Spleen (tissue), 11 donors: ENCODE data around the gene FIS1. TPM values are rescaled to one million over a fixed set of nuclear protein-coding genes. Genes with fewer than 3 reads are reported as not detected.
A peak's percentile ranks its signal among the peaks of the same experiment; 100 is the strongest.

Experiments
- DNase-seq: peaks from one replicate; pipeline ENCODE4 v3.0.0-alpha.2; 2020
- H3K27ac ChIP-seq, 8 donors: fragments of 200-600 bp; sonication (generic) in 7 of 8; 1 replicate in 4 of 8; 2 replicates in 4 of 8; pipeline versions ENCODE4 v1.5.0 to v1.8.0; 2016 to 2021; ENCODE audit warnings: inconsistent platforms in 4 of 8, mild to moderate bottlenecking in 4 of 8, moderate library complexity in 1 of 8
- H3K27me3 ChIP-seq, 7 donors: fragments of 200-600 bp; sonication (generic) in 6 of 7; replicated peaks in 1 of 7; 1 replicate in 4 of 7; 2 replicates in 3 of 7; pipeline versions ENCODE4 v1.5.0 to v1.8.0; 2016 to 2021; ENCODE audit warnings: inconsistent platforms in 3 of 7, mild to moderate bottlenecking in 1 of 7
- H3K36me3 ChIP-seq, 6 donors: fragments of 200-600 bp; sonication (generic) in 5 of 6; 1 replicate in 4 of 6; 2 replicates in 2 of 6; pipeline versions ENCODE4 v1.5.0 to v1.8.0; 2016 to 2021; ENCODE audit warnings: inconsistent platforms in 2 of 6
- H3K4me1 ChIP-seq, 6 donors: fragments of 200-600 bp; sonication (generic) in 5 of 6; 1 replicate in 3 of 6; 2 replicates in 3 of 6; pipeline versions ENCODE4 v1.5.0 to v1.8.0; 2016 to 2021; ENCODE audit warnings: inconsistent platforms in 3 of 6
- H3K4me3 ChIP-seq, 8 donors: fragments of 200-600 bp; sonication (generic) in 7 of 8; 1 replicate in 4 of 8; 2 replicates in 4 of 8; pipeline versions ENCODE4 v1.5.0 to v1.8.0; 2016 to 2021; ENCODE audit warnings: inconsistent platforms in 4 of 8, mild to moderate bottlenecking in 4 of 8, moderate library complexity in 2 of 8
- H3K9me3 ChIP-seq, 8 donors: fragments of 200-600 bp; sonication (generic) in 7 of 8; 1 replicate in 4 of 8; 2 replicates in 4 of 8; pipeline versions ENCODE4 v1.5.0 to v1.8.0; 2016 to 2021; ENCODE audit warnings: inconsistent platforms in 4 of 8
- CTCF ChIP-seq, 11 experiments: fragments of 200-600 bp in 7 of 11; fragments of 450-650 bp in 4 of 11; sonication (generic) in 4 of 11; IDR thresholded peaks in 8 of 11; conservative IDR thresholded peaks in 3 of 11; 1 replicate in 7 of 11; 2 replicates in 4 of 11; pipeline versions ENCODE4 v1.4.0 to v1.8.0; 2016 to 2021; ENCODE audit warnings: antibody characterized with exemption in 11 of 11, inconsistent platforms in 4 of 11, mild to moderate bottlenecking in 1 of 11
- POLR2A ChIP-seq, 3 donors: fragments of 450-650 bp; IDR thresholded peaks; one replicate each; pipeline ENCODE4 v1.5.1; 2017; ENCODE audit warnings: antibody characterized with exemption in 3 of 3, mild to moderate bottlenecking in 1 of 3
- POLR2AphosphoS5 ChIP-seq, 3 donors: sonication (generic); formaldehyde crosslinking; IDR thresholded peaks; one replicate each; pipeline ENCODE4 v1.5.1; 2017; ENCODE audit warnings: antibody characterized with exemption in 3 of 3
- WGBS, 5 donors: extraction: QIAGEN DNeasy Blood & Tissue Kit in 3 of 5; methylation state at CpG; one replicate each; pipeline versions ENCODE4 v1.1.5 to v1.1.7; 2013 to 2018; 5-methylcytosine and 5-hydroxymethylcytosine counted together
- intact Hi-C: fragments of 100-400 bp; cut with DNase I; formaldehyde crosslinking; loops from one replicate; pipeline ENCODE4 v1.15.0; 2023; ENCODE audit warnings: low total_unique reads
- polyA plus RNA-seq, 3 donors: library from polyadenylated mRNA; stranded (reverse); fragments of 200-250 nt; gene quantifications; one replicate each; pipeline ENCODE4 v1.2.1, GENCODE V29; 2013
- total RNA-seq, 7 donors: library from RNA; depleted of rRNA in 3 of 7; stranded (reverse); fragments of >200 nt in 3 of 7; fragmentation: NEBNext Ultra II Directional in 4 of 7; extraction: Animal tissue kit (Norgen Biotek cat#: 25700) in 4 of 7; gene quantifications; one replicate each; pipeline versions ENCODE4 v1.1.0 to v1.2.1, GENCODE V29; 2016 to 2021
- donor health status: healthy with polysubstance abuse.
- donor health status: DM: no; HTN: no; CAD: no; lungs with moderate emphysema.
- donor health status: DM: no; HTN: no; CAD: no.
- donor health status: Bipolar disorder and iron deficiency.
- donor health status: healthy.
- donor health status: DM: no; HTN: no; CAD: no.
- donor health status: DM: yes; HTN: yes; CAD: no.

Gene FIS1
- total and polyA plus RNA-seq, 10 donors = 130 to 250 (median 179) TPM

DNA sequence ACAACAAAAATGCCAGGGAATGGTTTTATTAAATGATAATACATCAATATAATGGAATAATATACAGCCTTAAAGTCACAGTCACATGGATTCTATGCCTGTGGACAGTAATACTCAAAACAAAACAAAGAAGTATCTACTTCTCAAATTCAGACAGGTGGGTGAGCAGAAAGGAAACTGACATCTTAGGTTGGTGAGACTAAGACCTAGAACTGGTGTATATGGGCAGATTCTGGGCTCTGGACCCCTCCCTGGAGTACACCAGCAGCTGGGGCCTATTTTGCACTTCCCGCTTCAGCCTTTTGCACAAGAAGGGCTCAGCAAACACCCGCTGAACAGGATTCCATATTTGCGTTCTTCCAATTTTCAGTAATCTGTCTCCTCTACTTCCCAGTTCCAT is 5.4 kb upstream of the FIS1 start:
- WGBS, 5 donors = 83 to 90% (median 84%) methylated on average over 3 of the region's 3 CpGs
- DNase-seq = no peak
- intact Hi-C loops = no loop called here

GRCh38 chr7:101248276-101248675 is 3.4 kb upstream of the FIS1 start:
- intact Hi-C loops = no loop called here
- peaks cover 31 to 82% (median 59%) of the 10 kb centered on the region in 6 donors for H3K4me1 ChIP-seq
- DNase-seq = no peak
- no peaks in the 10 kb centered on the region for H3K9me3 ChIP-seq
- no peak overlapping the region for H3K4me3 ChIP-seq
- H3K36me3 ChIP-seq = peaks cover 0 to 48% (median 11%) of the 10 kb centered on the region in 6 donors
- no peak overlapping the region for H3K27ac ChIP-seq
- H3K27me3 ChIP-seq = no peaks in the 10 kb centered on the region
- TF ChIP-seq CTCF (IDR thresholded peaks at IDR 0.05 in 8 of 11, conservative IDR thresholded peaks at IDR 0.05 in 3 of 11) (no peak), POLR2AphosphoS5 (IDR thresholded peaks at IDR 0.05) (no peak), POLR2A (IDR thresholded peaks at IDR 0.05) (no peak)
- WGBS, 5 donors = 97 to 98% (median 97%) methylated on average over 5 of the region's 5 CpGs

More for the DNA sequence above, 5.4 kb upstream of the FIS1 start:
- peaks cover 21 to 66% (median 45%) of the 10 kb centered on the region in 6 donors for H3K4me1 ChIP-seq
- TF ChIP-seq POLR2A (IDR thresholded peaks at IDR 0.05) (no peak), POLR2AphosphoS5 (IDR thresholded peaks at IDR 0.05) (no peak), CTCF (IDR thresholded peaks at IDR 0.05 in 8 of 11, conservative IDR thresholded peaks at IDR 0.05 in 3 of 11) (no peak)
- no peaks in the 10 kb centered on the region for H3K9me3 ChIP-seq
- peaks cover 0 to 44% (median 11%) of the 10 kb centered on the region in 6 donors for H3K36me3 ChIP-seq
- no peak overlapping the region for H3K27ac ChIP-seq
- no peaks in the 10 kb centered on the region for H3K27me3 ChIP-seq
- peak overlapping the region in 2 of 8 donors; percentile 74 to 81 for H3K4me3 ChIP-seq

GRCh38 chr7:101245147-101245668 is 327 bp upstream of the FIS1 start:
- WGBS, 5 donors = 27 to 37% (median 32%) methylated on average over 29 to 32 of the region's 32 CpGs
- TF ChIP-seq POLR2AphosphoS5 (IDR thresholded peaks at IDR 0.05) (no peak), POLR2A (IDR thresholded peaks at IDR 0.05) (no peak), CTCF (IDR thresholded peaks at IDR 0.05 in 8 of 11, conservative IDR thresholded peaks at IDR 0.05 in 3 of 11) (no peak)
- intact Hi-C loops = no loop called here
- Histone ChIP-seq H3K27ac (peak overlapping the region; percentile 91 to 99 (median 98)), H3K4me1 (peaks cover 28 to 89% (median 62%) of the 10 kb centered on the region in 6 donors), H3K9me3 (no peaks in the 10 kb centered on the region), H3K36me3 (peaks cover 0 to 64% (median 17%) of the 10 kb centered on the region in 6 donors), H3K4me3 (peak overlapping the region; percentile 70 to 98 (median 81)), H3K27me3 (no peaks in the 10 kb centered on the region)
- DNase-seq = peak; percentile 87

DNA sequence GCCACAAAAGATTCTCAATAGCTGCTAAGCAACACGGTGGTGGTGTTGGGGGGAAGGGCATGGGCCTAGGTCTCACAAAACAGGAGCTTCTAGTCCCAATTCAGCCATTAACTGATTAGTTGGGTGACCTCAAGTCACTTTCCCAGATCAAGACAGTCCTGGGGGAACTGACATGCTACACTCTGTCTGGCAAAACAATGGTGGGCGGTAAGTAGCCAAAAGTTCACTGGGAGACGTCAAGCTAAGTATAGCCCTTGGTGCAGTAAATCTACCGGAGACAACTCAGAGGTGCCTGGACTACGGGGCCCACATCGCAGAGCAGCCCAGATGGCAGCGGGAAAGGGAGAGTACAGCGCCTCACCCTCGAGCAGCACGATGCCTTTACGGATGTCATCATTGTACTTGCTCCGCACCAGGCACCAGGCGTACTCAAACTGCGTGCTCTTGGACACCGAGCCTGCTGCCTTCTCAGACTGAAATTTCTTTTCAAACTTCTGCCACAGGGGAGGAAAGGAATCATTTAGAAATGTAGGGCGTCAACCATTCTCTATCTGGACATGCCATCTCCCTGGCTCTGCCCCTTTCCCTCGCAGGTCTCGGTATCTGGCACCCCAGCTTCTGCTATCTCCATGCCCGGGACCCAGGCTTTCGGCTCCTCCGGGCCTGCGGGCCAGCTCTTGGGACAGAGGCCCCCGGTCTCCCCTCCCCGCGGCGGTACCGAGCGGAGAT is 1.1 kb downstream of the FIS1 start:
- Histone ChIP-seq H3K27ac (peak overlapping the region; percentile 91 to 99 (median 98)), H3K36me3 (peaks cover 0 to 64% (median 21%) of the 10 kb centered on the region in 6 donors), H3K9me3 (no peaks in the 10 kb centered on the region), H3K27me3 (no peaks in the 10 kb centered on the region), H3K4me3 (peak overlapping the region; percentile 70 to 98 (median 81)), H3K4me1 (peaks cover 25 to 89% (median 66%) of the 10 kb centered on the region in 6 donors)
- WGBS, 5 donors = 19 to 31% (median 20%) methylated on average over 14 to 28 of the region's 28 CpGs
- no peak for DNase-seq
- TF ChIP-seq CTCF (IDR thresholded peaks at IDR 0.05 in 8 of 11, conservative IDR thresholded peaks at IDR 0.05 in 3 of 11) (no peak), POLR2A (IDR thresholded peaks at IDR 0.05) (no peak), POLR2AphosphoS5 (IDR thresholded peaks at IDR 0.05) (no peak)
- intact Hi-C loops = no loop called here
